Ovary (tissue), 9 donors: ENCODE data around the gene CXCL14. TPM values are rescaled to one million over a fixed set of nuclear protein-coding genes. Genes with fewer than 3 reads are reported as not detected.

Experiments used
- DNase-seq, 5 donors: peaks; one replicate each; pipeline ENCODE4 v3.0.0-alpha.2; 2019 to 2020
- H3K27ac ChIP-seq, 2 donors: fragments of 200-600 bp; one replicate each; pipeline versions ENCODE4 v1.5.1 to v1.8.0; 2019 to 2022
- H3K27me3 ChIP-seq: fragments of 200-600 bp; one replicate; pipeline ENCODE4 v1.8.0; 2022
- H3K36me3 ChIP-seq: fragments of 200-600 bp; sonication (generic); one replicate; pipeline ENCODE4 v1.5.1; 2019
- H3K4me1 ChIP-seq: one replicate; pipeline ENCODE4 v1.8.1; 2013; ENCODE audit warnings: mild to moderate bottlenecking, moderate library complexity; ENCODE audit not compliant: insufficient read depth
- H3K4me3 ChIP-seq: fragments of 200-600 bp; sonication (generic); one replicate; pipeline ENCODE4 v1.5.1; 2017
- H3K9me3 ChIP-seq, 2 donors: fragments of 200-600 bp in 1 of 2; sonication (generic) in 1 of 2; one replicate each; pipeline versions ENCODE4 v1.5.1 to v1.8.1; 2013 to 2019; ENCODE audit warnings: mild to moderate bottlenecking in 1 of 2, moderate library complexity in 1 of 2
- CTCF ChIP-seq, 3 donors: fragments of 450-650 bp in 2 of 3; fragments of 200-600 bp in 1 of 3; IDR thresholded peaks; one replicate each; pipeline versions ENCODE4 v1.5.1 to v1.8.0; 2016 to 2022; ENCODE audit warnings: antibody characterized with exemption in 3 of 3, mild to moderate bottlenecking in 1 of 3
- EP300 ChIP-seq: sonication (generic); formaldehyde crosslinking; IDR thresholded peaks from one replicate; pipeline ENCODE4 v1.6.1; 2017; ENCODE audit warnings: antibody characterized with exemption
- POLR2A ChIP-seq: fragments of 450-650 bp; IDR thresholded peaks from one replicate; pipeline ENCODE4 v1.6.1; 2017; ENCODE audit warnings: antibody characterized with exemption, mild to moderate bottlenecking, moderate library complexity
- WGBS, 3 donors: extraction: QIAGEN DNeasy Blood & Tissue Kit in 1 of 3; methylation state at CpG; one replicate each; pipeline versions ENCODE4 v1.1.5 to v1.1.7; 2013 to 2017; 5-methylcytosine and 5-hydroxymethylcytosine counted together
- intact Hi-C, 4 donors: fragments of 100-400 bp; cut with DNase I; formaldehyde crosslinking; loops; one replicate each; pipeline versions ENCODE4 v1.11.0 to v1.15.1; 2022 to 2023
- polyA plus RNA-seq, 2 donors: library from polyadenylated mRNA; stranded (reverse); fragments of 200-250 nt in 1 of 2; fragments of 350-450 nt in 1 of 2; fragmentation: Illumina TruSeq in 1 of 2; extraction: RNeasy Lipid Tissue Mini Kit (QIAGEN cat#74804) in 1 of 2; gene quantifications; one replicate each; pipeline ENCODE4 v1.2.3, GENCODE V29; 2013 to 2014
- total RNA-seq, 7 donors: library from RNA; depleted of rRNA in 2 of 7; stranded (reverse); fragments of >200 nt in 2 of 7; fragmentation: NEBNext Ultra II Directional in 3 of 7; extraction: Animal tissue kit (Norgen Biotek cat#: 25700) in 3 of 7; gene quantifications; one replicate each; pipeline versions ENCODE4 v1.1.0 to v1.2.4, GENCODE V29; 2016 to 2023
- donor health status: DM: no; HTN: no; CAD: no; lungs with moderate emphysema.
- donor health status: DM: no; HTN: no; CAD: no.
- donor health status: Bipolar disorder and iron deficiency.
- donor health status: DM: yes; HTN: yes; CAD: no.
- donor health status: DM: no; HTN: no; CAD: no.
- donor health status: DM: yes; HTN: yes; CAD: no.

Gene CXCL14
- total and polyA plus RNA-seq, 9 donors = 0.10 to 23.3 (median 2.8) TPM

DNA sequence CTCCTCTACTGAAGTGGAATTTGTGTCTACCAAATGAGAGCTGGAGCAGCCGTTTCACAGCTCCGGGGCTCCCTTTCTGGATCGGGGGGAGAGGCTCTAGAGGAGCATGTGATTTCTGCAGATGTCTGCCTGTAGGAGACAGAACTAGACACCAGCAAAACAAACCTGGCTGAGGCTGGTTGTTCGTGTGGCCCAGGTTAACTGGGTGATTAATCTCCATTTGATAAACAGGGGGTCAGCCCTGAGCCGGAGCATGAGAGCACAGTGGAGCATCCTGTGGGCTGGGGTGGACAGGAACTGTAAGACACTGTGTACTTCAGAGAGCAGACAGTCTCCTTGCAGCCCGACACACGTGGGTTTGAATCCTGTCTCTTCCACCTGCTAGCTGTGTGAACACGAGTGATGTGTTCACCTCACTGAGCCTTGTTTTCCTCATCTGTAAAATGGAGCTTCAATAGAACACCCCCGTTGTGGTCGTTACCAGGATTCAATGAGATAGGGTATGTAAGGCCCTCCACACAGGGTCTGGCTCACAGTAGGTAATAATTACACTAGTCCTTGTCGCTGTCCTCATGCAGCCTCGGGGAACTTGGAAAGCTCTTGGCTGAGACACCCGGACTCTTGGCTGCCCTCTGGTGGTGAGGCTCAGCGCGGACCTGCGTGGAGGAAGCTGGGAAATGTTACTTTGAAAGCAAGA lies 12.9 kb downstream of the CXCL14 start:
- no peaks in the 10 kb centered on the region for H3K9me3 ChIP-seq
- no peaks in the 10 kb centered on the region for H3K36me3 ChIP-seq
- WGBS, 3 donors = 22 to 28% (median 25%) methylated on average over 16 of the region's 16 CpGs
- H3K4me3 ChIP-seq = no peak overlapping the region
- no peak for TF ChIP-seq POLR2A
- no peak for TF ChIP-seq CTCF (IDR thresholded peaks at IDR 0.05)
- no peak for TF ChIP-seq EP300
- no peaks in the 10 kb centered on the region for H3K4me1 ChIP-seq
- intact Hi-C loops = no loop called here
- H3K27me3 ChIP-seq = no peaks in the 10 kb centered on the region
- peak in 2 of 5 donors; percentile 28 to 52 for DNase-seq
- no peak overlapping the region for H3K27ac ChIP-seq

GRCh38 chr5:135565266-135565665 lies 13.5 kb downstream of the CXCL14 start:
- Histone ChIP-seq H3K27ac (no peak overlapping the region), H3K4me1 (no peaks in the 10 kb centered on the region), H3K9me3 (no peaks in the 10 kb centered on the region), H3K27me3 (no peaks in the 10 kb centered on the region), H3K4me3 (no peak overlapping the region), H3K36me3 (no peaks in the 10 kb centered on the region)
- WGBS, 3 donors = 76 to 85% (median 83%) methylated on average over 6 of the region's 6 CpGs
- DNase-seq = no peak
- TF ChIP-seq CTCF (IDR thresholded peaks at IDR 0.05) = no peak
- TF ChIP-seq POLR2A = no peak
- intact Hi-C loops = no loop called here

GRCh38 chr5:135564331-135564730 lies 14.5 kb downstream of the CXCL14 start:
- H3K4me3 ChIP-seq = no peak overlapping the region
- H3K4me1 ChIP-seq = no peaks in the 10 kb centered on the region
- DNase-seq = no peak
- intact Hi-C loops = loop anchor here in 1 of 4 donors (5.0 kb wide), 1 partner anchor 268 kb away; the partner anchor contains the start of gene SLC25A48
- H3K36me3 ChIP-seq = no peaks in the 10 kb centered on the region
- no peaks in the 10 kb centered on the region for H3K27me3 ChIP-seq
- TF ChIP-seq CTCF (IDR thresholded peaks at IDR 0.05) (no peak), POLR2A (no peak), EP300 (no peak)
- no peak overlapping the region for H3K27ac ChIP-seq
- H3K9me3 ChIP-seq = no peaks in the 10 kb centered on the region
- WGBS, 3 donors = 80 to 86% (median 86%) methylated on average over 5 of the region's 5 CpGs

GRCh38 chr5:135561266-135561665 lies 17.5 kb downstream of the CXCL14 start:
- 83 to 91% (median 85%) methylated on average over 6 of the region's 6 CpGs for WGBS, 3 donors
- intact Hi-C loops = loop anchor here in 1 of 4 donors (5.0 kb wide), 1 partner anchor 271 kb away; the partner anchor contains the start of gene SLC25A48
- Histone ChIP-seq H3K27me3 (no peaks in the 10 kb centered on the region), H3K4me1 (no peaks in the 10 kb centered on the region), H3K9me3 (no peaks in the 10 kb centered on the region), H3K4me3 (no peak overlapping the region), H3K27ac (no peak overlapping the region), H3K36me3 (no peaks in the 10 kb centered on the region)
- DNase-seq = no peak
- no peak for TF ChIP-seq POLR2A
- no peak for TF ChIP-seq CTCF (IDR thresholded peaks at IDR 0.05)
- TF ChIP-seq EP300 = no peak
